Bronchial epithelial cell (primary cell): ENCODE measurements around the gene PREX1. TPM values are rescaled to one million over a fixed set of nuclear protein-coding genes. Genes with fewer than 3 reads are reported as not detected.

ENCODE experiments used
- DNase-seq: peaks from one replicate; pipeline ENCODE4 v3.0.0-alpha.2; 2010; ENCODE audit warnings: low read depth
- FAIRE-seq: peaks from 2 replicates; lab custom pipeline; 2011; peaks lifted over from hg19 to GRCh38; lab: Jason Lieb, UNC
- H3K27me3 ChIP-seq: 2 replicates; pipeline ENCODE4 v1.5.1; 2011; ENCODE audit warnings: low read length; ENCODE audit not compliant: control insufficient read depth, insufficient read depth
- H3K36me3 ChIP-seq: 2 replicates; pipeline ENCODE4 v1.5.1; 2011; ENCODE audit warnings: low read length; ENCODE audit not compliant: control insufficient read depth, insufficient read depth
- H3K4me3 ChIP-seq: 2 replicates; pipeline ENCODE4 v1.5.1; 2011; ENCODE audit warnings: mild to moderate bottlenecking, low read depth, low read length, control low read depth
- total RNA-seq: library from RNA; depleted of rRNA; stranded (reverse); fragments of >200 nt; gene quantifications from 2 replicates; pipeline ENCODE4 v1.2.1, GENCODE V29; 2014
- TF ChIP-seq, protein P1 (sequence below): IDR thresholded peaks from 2 replicates; pipeline ENCODE4 v1.5.1; 2011; ENCODE audit warnings: mild to moderate bottlenecking, moderate library complexity, low read length, control low read depth, inconsistent platforms; ENCODE audit not compliant: insufficient read depth, severe bottlenecking

Gene PREX1
- total RNA-seq, 1 donor from 2014 or later = under 0.01 TPM

DNA sequence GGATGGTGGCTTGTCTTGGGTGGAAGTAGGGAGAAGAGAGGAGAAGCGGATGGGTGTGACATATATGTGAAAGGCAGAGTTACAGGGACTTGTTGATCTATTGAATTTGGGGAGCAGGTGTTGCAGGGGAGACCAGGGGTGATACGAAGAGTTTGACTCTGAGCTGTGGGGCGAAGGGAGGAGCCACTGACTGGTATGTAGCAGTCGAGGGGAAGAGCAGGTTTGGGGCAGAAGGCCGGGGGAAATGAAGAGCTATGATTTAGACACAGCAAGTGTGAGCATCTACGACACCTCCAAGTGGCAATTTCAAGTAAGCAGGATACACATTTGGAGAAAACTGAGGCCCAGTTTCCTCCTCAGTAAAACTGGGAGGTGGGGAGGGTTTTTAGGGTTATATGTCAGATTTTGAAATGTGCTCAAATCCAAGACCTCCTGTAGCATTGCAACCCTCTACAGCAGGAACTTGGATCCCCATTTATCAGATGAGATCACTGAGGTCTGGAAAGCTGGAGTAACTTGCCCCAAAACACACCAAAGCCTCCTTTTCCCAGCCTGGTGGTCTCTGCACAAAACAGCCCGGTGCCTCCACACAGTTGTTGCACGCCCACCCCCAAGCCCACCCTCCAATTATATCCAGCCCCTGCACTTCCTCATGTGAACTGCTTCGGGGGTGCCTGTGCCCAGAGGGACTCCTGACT, 137.8 kb downstream of the PREX1 start:
- Histone ChIP-seq H3K27me3 (no peaks in the 10 kb centered on the region), H3K36me3 (no peaks in the 10 kb centered on the region), H3K4me3 (no peak overlapping the region)
- FAIRE-seq (no peak), DNase-seq (no peak)
- TF ChIP-seq, protein P1, sequence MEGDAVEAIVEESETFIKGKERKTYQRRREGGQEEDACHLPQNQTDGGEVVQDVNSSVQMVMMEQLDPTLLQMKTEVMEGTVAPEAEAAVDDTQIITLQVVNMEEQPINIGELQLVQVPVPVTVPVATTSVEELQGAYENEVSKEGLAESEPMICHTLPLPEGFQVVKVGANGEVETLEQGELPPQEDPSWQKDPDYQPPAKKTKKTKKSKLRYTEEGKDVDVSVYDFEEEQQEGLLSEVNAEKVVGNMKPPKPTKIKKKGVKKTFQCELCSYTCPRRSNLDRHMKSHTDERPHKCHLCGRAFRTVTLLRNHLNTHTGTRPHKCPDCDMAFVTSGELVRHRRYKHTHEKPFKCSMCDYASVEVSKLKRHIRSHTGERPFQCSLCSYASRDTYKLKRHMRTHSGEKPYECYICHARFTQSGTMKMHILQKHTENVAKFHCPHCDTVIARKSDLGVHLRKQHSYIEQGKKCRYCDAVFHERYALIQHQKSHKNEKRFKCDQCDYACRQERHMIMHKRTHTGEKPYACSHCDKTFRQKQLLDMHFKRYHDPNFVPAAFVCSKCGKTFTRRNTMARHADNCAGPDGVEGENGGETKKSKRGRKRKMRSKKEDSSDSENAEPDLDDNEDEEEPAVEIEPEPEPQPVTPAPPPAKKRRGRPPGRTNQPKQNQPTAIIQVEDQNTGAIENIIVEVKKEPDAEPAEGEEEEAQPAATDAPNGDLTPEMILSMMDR = no peak

DNA sequence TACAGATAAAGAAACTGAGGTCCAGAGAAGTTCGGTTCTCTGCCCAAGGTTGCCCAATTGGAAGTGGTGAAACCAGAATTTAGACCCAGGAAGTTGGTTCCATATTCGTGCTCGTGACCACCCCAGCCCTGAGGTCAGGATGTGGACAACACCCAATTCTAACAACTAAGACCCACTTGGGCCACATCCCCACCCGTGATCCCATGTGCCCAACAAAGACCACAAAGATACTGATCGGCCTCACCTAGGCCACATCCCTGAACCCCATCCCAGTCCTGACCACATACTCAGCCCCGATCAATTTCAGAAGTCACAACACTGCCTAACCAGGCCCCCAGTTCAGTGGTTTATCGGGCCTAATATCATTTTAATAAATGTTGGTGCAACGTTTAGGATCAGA, 138.4 kb downstream of the PREX1 start:
- Histone ChIP-seq H3K4me3 (no peak overlapping the region), H3K27me3 (no peaks in the 10 kb centered on the region), H3K36me3 (no peaks in the 10 kb centered on the region)
- DNase-seq = no peak
- TF ChIP-seq, protein P1 = no peak
- no peak for FAIRE-seq

DNA sequence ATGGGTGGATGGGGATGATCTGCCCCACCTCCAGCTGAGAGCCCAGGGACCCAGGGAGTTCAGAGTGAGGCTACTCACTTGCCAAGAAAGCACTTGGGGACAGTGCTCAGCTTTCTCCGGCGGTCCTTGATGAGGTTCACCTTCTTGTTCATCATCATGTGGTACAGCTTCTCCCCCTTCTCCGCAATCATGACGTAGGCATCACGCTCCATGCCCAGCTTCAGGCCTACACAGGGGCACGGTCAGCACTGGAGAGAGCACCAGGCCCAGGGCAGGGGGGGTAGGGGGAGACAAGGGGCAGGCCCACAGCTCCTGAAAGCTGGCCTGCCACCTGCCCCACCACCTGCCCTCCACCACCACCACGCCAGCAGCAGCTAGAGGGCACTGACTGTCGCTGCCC, 139.2 kb downstream of the PREX1 start:
- TF ChIP-seq, protein P1 = no peak
- Histone ChIP-seq H3K4me3 (no peak overlapping the region), H3K27me3 (peaks cover 2% of the 10 kb centered on the region), H3K36me3 (no peaks in the 10 kb centered on the region)
- no peak for FAIRE-seq
- DNase-seq = no peak

DNA sequence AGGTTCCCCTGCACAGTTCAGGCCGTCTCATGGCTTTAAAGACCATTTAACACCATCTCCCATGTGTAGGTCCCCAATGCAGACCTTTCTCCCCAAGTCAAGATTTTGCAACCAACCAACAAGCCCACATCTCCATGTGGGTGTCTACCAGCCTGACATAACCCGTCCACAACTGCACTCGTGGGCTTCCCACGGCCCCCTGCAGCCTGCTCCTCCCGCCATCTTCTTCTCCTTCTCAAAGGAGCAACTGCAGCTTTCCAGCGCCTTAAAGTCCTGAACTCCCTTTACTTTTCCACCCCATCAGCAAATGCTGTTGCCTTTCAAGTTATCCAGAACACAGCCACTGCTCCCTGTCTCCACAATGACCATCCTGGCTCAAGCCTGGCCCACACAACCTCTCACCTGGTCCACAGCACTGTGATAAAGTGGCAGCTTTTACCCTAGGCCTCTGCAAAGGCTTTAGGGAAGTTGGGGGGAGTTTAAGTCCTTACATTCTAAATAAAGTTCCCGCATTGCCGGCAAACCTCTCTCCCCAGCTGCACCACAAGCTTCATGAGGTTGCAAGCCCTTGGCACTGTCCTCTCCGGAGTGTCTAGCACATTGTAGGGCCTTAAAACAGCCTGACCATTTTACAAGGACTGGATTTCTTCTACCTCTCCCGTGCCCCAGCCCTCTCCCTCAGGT, 140.5 kb downstream of the PREX1 start:
- Histone ChIP-seq H3K27me3 (peaks cover 2% of the 10 kb centered on the region), H3K36me3 (no peaks in the 10 kb centered on the region), H3K4me3 (no peak overlapping the region)
- TF ChIP-seq, protein P1 = no peak
- DNase-seq = no peak
- FAIRE-seq = no peak

DNA sequence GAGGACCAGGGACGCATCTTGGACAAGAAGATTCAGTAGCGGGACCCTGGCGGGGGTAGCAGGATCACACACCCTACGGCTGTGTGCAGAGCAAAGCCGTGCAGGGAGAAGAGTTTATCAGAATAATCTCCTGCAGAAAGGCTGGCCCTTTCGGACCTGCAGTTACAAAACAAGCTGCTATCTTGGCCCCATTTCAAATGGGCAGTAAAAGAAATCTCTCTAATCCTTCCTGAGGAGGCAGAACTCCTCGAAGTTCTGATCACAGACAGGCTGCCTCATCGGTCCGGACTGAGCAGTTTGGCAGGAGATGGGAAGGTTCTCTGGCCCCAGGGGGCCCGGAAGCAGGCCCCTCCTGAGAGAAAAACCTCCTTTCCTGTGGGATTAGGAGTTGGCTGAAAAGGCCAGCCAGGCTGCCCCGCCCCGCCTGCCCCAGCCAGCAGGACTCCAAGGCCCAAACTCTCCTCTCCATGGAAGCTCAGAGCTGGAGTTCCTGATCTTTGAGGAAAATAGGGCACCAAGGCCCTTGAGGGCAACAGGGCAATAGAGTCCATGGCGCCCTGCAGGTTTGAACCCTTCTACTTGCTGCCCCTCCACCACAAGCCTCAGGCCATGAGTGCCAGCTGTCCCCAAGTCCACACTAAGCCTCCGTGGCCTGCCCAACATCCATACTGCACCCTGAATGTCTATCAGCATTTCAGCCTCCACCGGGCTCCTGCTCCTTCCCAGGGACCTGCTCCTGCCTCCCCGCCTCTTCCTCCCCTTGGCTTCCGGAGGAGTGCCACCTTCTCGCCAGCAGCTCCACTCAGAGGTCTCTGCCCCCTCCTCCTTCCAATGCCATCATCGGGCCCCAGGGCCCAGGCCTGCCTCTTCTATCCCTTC, 141.3 kb downstream of the PREX1 start:
- no peaks in the 10 kb centered on the region for H3K36me3 ChIP-seq
- FAIRE-seq (no peak), DNase-seq (no peak)
- H3K4me3 ChIP-seq = no peak overlapping the region
- peaks cover 2% of the 10 kb centered on the region for H3K27me3 ChIP-seq
- TF ChIP-seq, protein P1 = no peak
